K562 (cell line): ENCODE results near the gene CRKL. TPM values are rescaled to one million over a fixed set of nuclear protein-coding genes. Genes with fewer than 3 reads are reported as not detected.

Source experiments
- BCOR ChIP-seq: fragments of 450-650 bp; IDR thresholded peaks from 2 replicates; pipeline ENCODE4 v1.6.1; 2016
- CCNT2 ChIP-seq: IDR thresholded peaks from 2 replicates; pipeline ENCODE4 v1.6.1; 2011; ENCODE audit warnings: borderline replicate concordance, low read depth, mild to moderate bottlenecking, moderate library complexity, mixed read lengths, low read length; ENCODE audit not compliant: insufficient read length; ENCODE audit errors: extremely low read depth
- HNRNPLL ChIP-seq: fragments of 200-400 bp; formaldehyde crosslinking; IDR thresholded peaks from 2 replicates; pipeline ENCODE4 v1.6.1; 2017; ENCODE audit warnings: low read length, low read depth, mild to moderate bottlenecking; ENCODE audit not compliant: poor library complexity, severe bottlenecking
- KLF13 ChIP-seq: fragments of 450-650 bp; IDR thresholded peaks from 2 replicates; pipeline ENCODE4 v1.6.1; 2016; ENCODE audit warnings: missing genetic modification characterization, low read depth, mild to moderate bottlenecking, missing compliant biosample characterization, moderate library complexity, borderline replicate concordance
- MYBL2 ChIP-seq, 2 experiments: fragments of 450-650 bp in 1 of 2; sonication (generic) in 1 of 2; formaldehyde crosslinking in 1 of 2; IDR thresholded peaks; 2 replicates each; pipeline versions ENCODE4 v1.6.1 to v1.8.1; 2017 to 2022; ENCODE audit warnings: borderline replicate concordance in 1 of 2, inconsistent platforms in 1 of 2, low read depth in 1 of 2, mild to moderate bottlenecking in 1 of 2, missing genetic modification reagents in 1 of 2, moderate library complexity in 1 of 2
- PML ChIP-seq: IDR thresholded peaks from 2 replicates; pipeline ENCODE4 v1.6.1; 2012; ENCODE audit warnings: low read length, inconsistent platforms
- RUNX1 ChIP-seq: sonication (generic); IDR thresholded peaks from 2 replicates; pipeline ENCODE4 v1.6.1; 2016; ENCODE audit warnings: antibody characterized with exemption, low read depth
- THRAP3 ChIP-seq: fragments of 450-650 bp; IDR thresholded peaks from 2 replicates; pipeline ENCODE4 v1.6.1; 2016; ENCODE audit warnings: mild to moderate bottlenecking, inconsistent platforms, borderline replicate concordance
- ZNF174 ChIP-seq: fragments of 250-450 bp; sonication (Bioruptor Pico); IDR thresholded peaks from 2 replicates; pipeline ENCODE4 v1.4.0; 2020; ENCODE audit warnings: mild to moderate bottlenecking
- ZNF830 ChIP-seq: fragments of 250-450 bp; sonication (Bioruptor Pico); IDR thresholded peaks from 2 replicates; pipeline ENCODE4 v1.5.0; 2021; ENCODE audit warnings: mild to moderate bottlenecking
- polyA plus RNA-seq, 8 experiments: library from polyadenylated mRNA; depleted of rRNA in 4 of 8; stranded (reverse) in 5 of 8; unstranded in 3 of 8; fragments of >200 nt; fragmentation: Nextera tagmentation in 2 of 8; fragmentation: Illumina TruSeq in 1 of 8; extraction: Ambion mirVana in 2 of 8; extraction: Trizol in 1 of 8; gene quantifications; 2 replicates each; pipeline versions ENCODE4 v1.2.1 to v1.2.3, GENCODE V29; 2011 to 2014; ENCODE audit warnings: inconsistent platforms in 1 of 8, missing spikeins in 1 of 8
- total RNA-seq, 7 experiments: library from RNA; depleted of rRNA in 6 of 7; stranded (reverse); fragments of >200 nt in 6 of 7; fragmentation: Illumina TruSeq in 2 of 7; extraction: Trizol in 2 of 7; gene quantifications; 2 replicates each; pipeline versions ENCODE4 v1.2.1 to v1.2.3, GENCODE V29; 2011 to 2021; ENCODE audit warnings: low replicate concordance in 1 of 7
- TF ChIP-seq, protein P1 (sequence below), 2 experiments: fragments of 450-650 bp in 1 of 2; sonication (generic) in 1 of 2; formaldehyde crosslinking in 1 of 2; IDR thresholded peaks; 2 replicates each; pipeline versions ENCODE4 v1.7.1 to v1.9.0; 2016 to 2022; ENCODE audit warnings: inconsistent platforms in 1 of 2, mild to moderate bottlenecking in 1 of 2, missing genetic modification reagents in 1 of 2
- TF ChIP-seq, protein P2 (sequence below): fragments of 450-650 bp; formaldehyde crosslinking; IDR thresholded peaks from 2 replicates; pipeline ENCODE4 v1.4.0; 2020; ENCODE audit warnings: mild to moderate bottlenecking, moderate library complexity
- TF ChIP-seq, protein P3 (sequence below): fragments of 200-800 bp; sonication (Bioruptor generic); IDR thresholded peaks from 2 replicates; pipeline ENCODE4 v1.6.1; 2017; ENCODE audit warnings: missing genetic modification characterization, missing compliant biosample characterization

CRKL gene
- total and polyA plus RNA-seq, 9 of the 15 experiments (the other 6 are each of a cell fraction or from before 2014, with no cell fraction given): 100 to 263 (median 124) TPM

DNA sequence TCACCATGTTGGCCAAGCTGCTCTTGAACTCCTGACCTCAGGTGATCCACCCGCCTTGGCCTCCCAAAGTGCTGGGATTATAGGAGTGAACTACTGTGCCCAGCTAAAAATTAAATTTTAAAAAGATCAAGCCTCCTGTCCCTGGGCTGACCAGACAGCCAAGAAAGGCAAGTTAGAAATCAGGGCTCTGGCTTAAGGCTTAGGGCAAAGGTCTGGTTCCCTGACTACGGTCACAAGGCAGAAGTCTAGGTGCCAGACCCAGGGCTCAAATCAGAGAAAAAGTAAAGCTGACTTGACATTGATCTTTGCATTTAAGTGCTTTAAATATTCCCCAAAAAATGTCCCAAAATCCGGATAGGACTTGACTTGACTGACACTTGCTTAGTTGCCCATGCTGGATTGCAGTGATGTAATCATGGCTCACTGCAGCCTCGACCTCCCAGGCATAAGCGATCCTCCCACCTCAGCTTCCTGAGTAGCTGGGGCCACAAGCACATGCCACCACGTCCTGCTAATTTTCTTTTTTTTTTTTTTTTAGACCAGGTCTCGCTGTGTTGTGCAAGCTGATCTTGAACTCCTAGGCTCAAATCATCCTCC is 17.3 kb upstream of the CRKL start (continued):
- TF ChIP-seq, protein P1, sequence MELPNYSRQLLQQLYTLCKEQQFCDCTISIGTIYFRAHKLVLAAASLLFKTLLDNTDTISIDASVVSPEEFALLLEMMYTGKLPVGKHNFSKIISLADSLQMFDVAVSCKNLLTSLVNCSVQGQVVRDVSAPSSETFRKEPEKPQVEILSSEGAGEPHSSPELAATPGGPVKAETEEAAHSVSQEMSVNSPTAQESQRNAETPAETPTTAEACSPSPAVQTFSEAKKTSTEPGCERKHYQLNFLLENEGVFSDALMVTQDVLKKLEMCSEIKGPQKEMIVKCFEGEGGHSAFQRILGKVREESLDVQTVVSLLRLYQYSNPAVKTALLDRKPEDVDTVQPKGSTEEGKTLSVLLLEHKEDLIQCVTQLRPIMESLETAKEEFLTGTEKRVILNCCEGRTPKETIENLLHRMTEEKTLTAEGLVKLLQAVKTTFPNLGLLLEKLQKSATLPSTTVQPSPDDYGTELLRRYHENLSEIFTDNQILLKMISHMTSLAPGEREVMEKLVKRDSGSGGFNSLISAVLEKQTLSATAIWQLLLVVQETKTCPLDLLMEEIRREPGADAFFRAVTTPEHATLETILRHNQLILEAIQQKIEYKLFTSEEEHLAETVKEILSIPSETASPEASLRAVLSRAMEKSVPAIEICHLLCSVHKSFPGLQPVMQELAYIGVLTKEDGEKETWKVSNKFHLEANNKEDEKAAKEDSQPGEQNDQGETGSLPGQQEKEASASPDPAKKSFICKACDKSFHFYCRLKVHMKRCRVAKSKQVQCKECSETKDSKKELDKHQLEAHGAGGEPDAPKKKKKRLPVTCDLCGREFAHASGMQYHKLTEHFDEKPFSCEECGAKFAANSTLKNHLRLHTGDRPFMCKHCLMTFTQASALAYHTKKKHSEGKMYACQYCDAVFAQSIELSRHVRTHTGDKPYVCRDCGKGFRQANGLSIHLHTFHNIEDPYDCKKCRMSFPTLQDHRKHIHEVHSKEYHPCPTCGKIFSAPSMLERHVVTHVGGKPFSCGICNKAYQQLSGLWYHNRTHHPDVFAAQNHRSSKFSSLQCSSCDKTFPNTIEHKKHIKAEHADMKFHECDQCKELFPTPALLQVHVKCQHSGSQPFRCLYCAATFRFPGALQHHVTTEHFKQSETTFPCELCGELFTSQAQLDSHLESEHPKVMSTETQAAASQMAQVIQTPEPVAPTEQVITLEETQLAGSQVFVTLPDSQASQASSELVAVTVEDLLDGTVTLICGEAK (IDR thresholded peaks at IDR 0.05): no peak
- TF ChIP-seq, protein P1 (CRISPR knock-in tag; IDR thresholded peaks at IDR 0.05): no peak
- TF ChIP-seq HNRNPLL (peak; percentile 21), RUNX1 (no peak), THRAP3 (no peak), ZNF174 (CRISPR knock-in tag) (no peak), PML (no peak), BCOR (0 out of 2 replicates have a peak, but pooled peaks have one; percentile 37), ZNF830 (CRISPR knock-in tag) (no peak; the same call in 1 of the 2 replicates), MYBL2 (IDR thresholded peaks at IDR 0.05; ENCODE audit: low read depth) (no peak), MYBL2 (CRISPR knock-in tag; IDR thresholded peaks at IDR 0.05; ENCODE audit: borderline replicate concordance) (no peak), CCNT2 (no peak), KLF13 (tag) (0 out of 2 replicates have a peak, but pooled peaks have one; percentile 18)
- TF ChIP-seq, protein P2, sequence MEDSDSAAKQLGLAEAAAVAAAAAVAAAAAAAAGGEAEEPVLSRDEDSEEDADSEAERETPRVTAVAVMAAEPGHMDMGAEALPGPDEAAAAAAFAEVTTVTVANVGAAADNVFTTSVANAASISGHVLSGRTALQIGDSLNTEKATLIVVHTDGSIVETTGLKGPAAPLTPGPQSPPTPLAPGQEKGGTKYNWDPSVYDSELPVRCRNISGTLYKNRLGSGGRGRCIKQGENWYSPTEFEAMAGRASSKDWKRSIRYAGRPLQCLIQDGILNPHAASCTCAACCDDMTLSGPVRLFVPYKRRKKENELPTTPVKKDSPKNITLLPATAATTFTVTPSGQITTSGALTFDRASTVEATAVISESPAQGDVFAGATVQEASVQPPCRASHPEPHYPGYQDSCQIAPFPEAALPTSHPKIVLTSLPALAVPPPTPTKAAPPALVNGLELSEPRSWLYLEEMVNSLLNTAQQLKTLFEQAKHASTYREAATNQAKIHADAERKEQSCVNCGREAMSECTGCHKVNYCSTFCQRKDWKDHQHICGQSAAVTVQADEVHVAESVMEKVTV (CRISPR knock-in tag): no peak
- TF ChIP-seq, protein P3, sequence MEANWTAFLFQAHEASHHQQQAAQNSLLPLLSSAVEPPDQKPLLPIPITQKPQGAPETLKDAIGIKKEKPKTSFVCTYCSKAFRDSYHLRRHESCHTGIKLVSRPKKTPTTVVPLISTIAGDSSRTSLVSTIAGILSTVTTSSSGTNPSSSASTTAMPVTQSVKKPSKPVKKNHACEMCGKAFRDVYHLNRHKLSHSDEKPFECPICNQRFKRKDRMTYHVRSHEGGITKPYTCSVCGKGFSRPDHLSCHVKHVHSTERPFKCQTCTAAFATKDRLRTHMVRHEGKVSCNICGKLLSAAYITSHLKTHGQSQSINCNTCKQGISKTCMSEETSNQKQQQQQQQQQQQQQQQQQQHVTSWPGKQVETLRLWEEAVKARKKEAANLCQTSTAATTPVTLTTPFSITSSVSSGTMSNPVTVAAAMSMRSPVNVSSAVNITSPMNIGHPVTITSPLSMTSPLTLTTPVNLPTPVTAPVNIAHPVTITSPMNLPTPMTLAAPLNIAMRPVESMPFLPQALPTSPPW (CRISPR knock-in tag): no peak
